MM.1S (cell line): Measurements from ENCODE around the gene SCN2A.

Source experiments
- DNase-seq: peaks from one replicate; pipeline ENCODE4 v3.0.0-alpha.2; 2015
- H2AFZ ChIP-seq: fragments of 300-600 bp; sonication (generic); 2 replicates; pipeline ENCODE4 v1.6.0; 2016; ENCODE audit warnings: antibody characterized with exemption, low read length
- H3F3A ChIP-seq: fragments of 300-600 bp; sonication (generic); 2 replicates; pipeline ENCODE4 v1.6.1; 2016; ENCODE audit warnings: mild to moderate bottlenecking, antibody characterized with exemption, low read length, moderate library complexity, mixed read lengths; ENCODE audit not compliant: insufficient read depth
- H3K27ac ChIP-seq: fragments of 300-600 bp; sonication (generic); 2 replicates; pipeline ENCODE4 v1.5.1; 2016; ENCODE audit warnings: mild to moderate bottlenecking, low read length
- H3K27me3 ChIP-seq: fragments of 300-600 bp; sonication (generic); replicated peaks from 2 replicates; pipeline ENCODE4 v1.6.0; 2016; ENCODE audit warnings: low read length; ENCODE audit not compliant: insufficient read depth
- H3K36me3 ChIP-seq: fragments of 300-600 bp; sonication (generic); replicated peaks from 2 replicates; pipeline ENCODE4 v1.6.1; 2016; ENCODE audit warnings: mild to moderate bottlenecking, low read length, mixed read lengths; ENCODE audit not compliant: insufficient read depth
- H3K4me1 ChIP-seq: fragments of 300-600 bp; sonication (generic); 2 replicates; pipeline ENCODE4 v1.6.1; 2016; ENCODE audit warnings: low read length, mixed read lengths
- H3K4me2 ChIP-seq: fragments of 300-600 bp; sonication (generic); 2 replicates; pipeline ENCODE4 v1.6.0; 2016; ENCODE audit warnings: low read depth, low read length
- H3K4me3 ChIP-seq: fragments of 300-600 bp; sonication (generic); 2 replicates; pipeline ENCODE4 v1.5.1; 2016; ENCODE audit warnings: low read length, mixed read lengths
- H3K79me2 ChIP-seq: fragments of 300-600 bp; sonication (generic); 2 replicates; pipeline ENCODE4 v1.6.1; 2016; ENCODE audit warnings: mixed run types, low read length, mixed read lengths
- H3K9ac ChIP-seq: fragments of 300-600 bp; sonication (generic); 2 replicates; pipeline ENCODE4 v1.6.1; 2016; ENCODE audit warnings: low read length, mixed read lengths
- H3K9me2 ChIP-seq: fragments of 300-600 bp; sonication (generic); replicated peaks from 2 replicates; pipeline ENCODE4 v1.6.1; 2016; ENCODE audit warnings: mild to moderate bottlenecking, low read length, mixed read lengths; ENCODE audit not compliant: insufficient read depth
- H3K9me3 ChIP-seq: fragments of 300-600 bp; sonication (generic); replicated peaks from 2 replicates; pipeline ENCODE4 v1.6.1; 2016; ENCODE audit warnings: mild to moderate bottlenecking, low read length, mixed read lengths; ENCODE audit not compliant: insufficient read depth
- H4K20me1 ChIP-seq: fragments of 300-600 bp; sonication (generic); 2 replicates; pipeline ENCODE4 v1.6.1; 2016; ENCODE audit warnings: mild to moderate bottlenecking, low read length, moderate library complexity, mixed read lengths; ENCODE audit not compliant: insufficient read depth
- EZH2 ChIP-seq: fragments of 300-600 bp; sonication (generic); optimal IDR thresholded peaks from 2 replicates; pipeline ENCODE3; 2017; ENCODE audit warnings: low read depth, mild to moderate bottlenecking, antibody characterized with exemption, low read length, mixed read lengths
- EZH2phosphoT487 ChIP-seq: fragments of 300-600 bp; sonication (generic); IDR thresholded peaks from 2 replicates; pipeline ENCODE4 v1.6.1; 2018; ENCODE audit warnings: antibody characterized with exemption, low read length
- TF ChIP-seq, protein P1 (sequence below): fragments of 300-600 bp; sonication (generic); IDR thresholded peaks from 2 replicates; pipeline ENCODE4 v1.5.1; 2016; ENCODE audit warnings: antibody characterized with exemption, low read length, mixed read lengths

The SCN2A gene

DNA sequence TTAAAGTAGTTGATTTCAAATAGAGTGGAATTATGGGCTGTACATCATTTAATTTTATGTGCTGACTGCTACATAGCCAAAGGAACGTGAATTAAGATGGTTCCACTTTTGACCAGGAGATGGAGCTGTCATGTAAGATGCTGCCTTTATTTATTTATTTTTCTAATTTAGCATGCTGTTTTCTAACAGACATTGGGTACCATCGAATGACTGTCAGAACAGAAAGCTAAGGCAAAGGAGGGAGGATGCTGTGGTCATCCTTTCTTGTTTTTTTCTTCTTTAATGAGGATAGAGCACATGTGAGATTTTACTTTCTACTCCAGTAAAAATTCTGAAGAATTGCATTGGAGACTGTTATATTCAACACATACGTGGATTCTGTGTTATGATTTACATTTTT lies at the start of gene SCN2A:
Gene SCN2A (plus strand): TSS at position 185 of the 400 bp plus-strand sequence. CDS start 56,410 bp downstream, outside the sequence.
- H3K27me3 ChIP-seq = no peaks in the 10 kb centered on the region
- no peak within 1 kb of the TSS for H3K27ac ChIP-seq
- no peaks in the 10 kb centered on the region for H3K9me3 ChIP-seq
- no peak within 1 kb of the TSS for H3K4me2 ChIP-seq
- no peak for TF ChIP-seq EZH2
- no peak for TF ChIP-seq EZH2phosphoT487
- TF ChIP-seq, protein P1, sequence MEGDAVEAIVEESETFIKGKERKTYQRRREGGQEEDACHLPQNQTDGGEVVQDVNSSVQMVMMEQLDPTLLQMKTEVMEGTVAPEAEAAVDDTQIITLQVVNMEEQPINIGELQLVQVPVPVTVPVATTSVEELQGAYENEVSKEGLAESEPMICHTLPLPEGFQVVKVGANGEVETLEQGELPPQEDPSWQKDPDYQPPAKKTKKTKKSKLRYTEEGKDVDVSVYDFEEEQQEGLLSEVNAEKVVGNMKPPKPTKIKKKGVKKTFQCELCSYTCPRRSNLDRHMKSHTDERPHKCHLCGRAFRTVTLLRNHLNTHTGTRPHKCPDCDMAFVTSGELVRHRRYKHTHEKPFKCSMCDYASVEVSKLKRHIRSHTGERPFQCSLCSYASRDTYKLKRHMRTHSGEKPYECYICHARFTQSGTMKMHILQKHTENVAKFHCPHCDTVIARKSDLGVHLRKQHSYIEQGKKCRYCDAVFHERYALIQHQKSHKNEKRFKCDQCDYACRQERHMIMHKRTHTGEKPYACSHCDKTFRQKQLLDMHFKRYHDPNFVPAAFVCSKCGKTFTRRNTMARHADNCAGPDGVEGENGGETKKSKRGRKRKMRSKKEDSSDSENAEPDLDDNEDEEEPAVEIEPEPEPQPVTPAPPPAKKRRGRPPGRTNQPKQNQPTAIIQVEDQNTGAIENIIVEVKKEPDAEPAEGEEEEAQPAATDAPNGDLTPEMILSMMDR = peak; percentile 63
- H3K36me3 ChIP-seq = no peaks in the 10 kb centered on the region
- no peak within 1 kb of the TSS for H3K4me3 ChIP-seq
- no peaks in the 10 kb centered on the region for H4K20me1 ChIP-seq
- H3F3A ChIP-seq = no peaks in the 10 kb centered on the region
- DNase-seq = peak; percentile 56
- no peak within 1 kb of the TSS for H3K9ac ChIP-seq
- H3K9me2 ChIP-seq = no peaks in the 10 kb centered on the region
- no peak within 1 kb of the TSS for H2AFZ ChIP-seq
- no peaks in the 10 kb centered on the region for H3K4me1 ChIP-seq
- H3K79me2 ChIP-seq = no peaks in the 10 kb centered on the region

- H3F3A ChIP-seq = no peaks in the 10 kb centered on the region
- no peaks in the 10 kb centered on the region for H3K9me3 ChIP-seq
- TF ChIP-seq EZH2phosphoT487 (no peak), EZH2 (no peak)
- TF ChIP-seq, protein P1 = no peak
- no peak overlapping the region for H3K4me2 ChIP-seq
- H3K4me1 ChIP-seq = peaks cover 16% of the 10 kb centered on the region
- H3K9me2 ChIP-seq = no peaks in the 10 kb centered on the region
- no peaks in the 10 kb centered on the region for H3K79me2 ChIP-seq
- H3K27me3 ChIP-seq = no peaks in the 10 kb centered on the region
- no peaks in the 10 kb centered on the region for H3K36me3 ChIP-seq
- no peak overlapping the region for H3K27ac ChIP-seq
- no peak for DNase-seq
- no peak overlapping the region for H3K9ac ChIP-seq
- no peak overlapping the region for H3K4me3 ChIP-seq
- 0 out of 2 replicates have a peak overlapping the region, but pooled peaks have one; percentile 5 for H2AFZ ChIP-seq
- no peaks in the 10 kb centered on the region for H4K20me1 ChIP-seq
Measured at GRCh38 chr2:165191096-165191728, 48.0 kb upstream of the SCN2A start.

GRCh38 chr2:165192729-165193128 lies 46.5 kb upstream of the SCN2A start:
- Histone ChIP-seq H3K9ac (no peak overlapping the region), H3F3A (no peaks in the 10 kb centered on the region), H2AFZ (peak overlapping the region; percentile 51; the same call in 1 of the 2 replicates), H3K9me3 (no peaks in the 10 kb centered on the region), H3K27ac (peak overlapping the region; percentile 69; the same call in 1 of the 2 replicates), H3K79me2 (no peaks in the 10 kb centered on the region), H3K9me2 (no peaks in the 10 kb centered on the region), H3K27me3 (no peaks in the 10 kb centered on the region), H3K4me2 (peak overlapping the region; percentile 49; the same call in 1 of the 2 replicates), H3K4me1 (peaks cover 16% of the 10 kb centered on the region), H3K36me3 (no peaks in the 10 kb centered on the region), H3K4me3 (no peak overlapping the region), H4K20me1 (no peaks in the 10 kb centered on the region)
- TF ChIP-seq, protein P1 = no peak
- TF ChIP-seq EZH2phosphoT487 (no peak), EZH2 (no peak)
- DNase-seq = no peak
